Hippocampal formation (tissue), 2 donors: Measurements from ENCODE around the gene LPIN1.

Experiments
- DNase-seq, 2 donors: peaks; one replicate each; lab custom pipeline; 2025; lab: John Stamatoyannopoulos, UW

The LPIN1 gene

GRCh38 chr2:11764359-11764758, 17.9 kb downstream of the LPIN1 start:
- DNase-seq = no peak

- no peak for DNase-seq
Measured at GRCh38 chr2:11764920-11765319, 18.5 kb downstream of the LPIN1 start.

GRCh38 chr2:11765501-11765900, 19.1 kb downstream of the LPIN1 start:
- DNase-seq = no peak

GRCh38 chr2:11766016-11766415, 19.6 kb downstream of the LPIN1 start:
- DNase-seq = no peak

GRCh38 chr2:11767779-11768178, 21.3 kb downstream of the LPIN1 start:
- no peak for DNase-seq

DNA sequence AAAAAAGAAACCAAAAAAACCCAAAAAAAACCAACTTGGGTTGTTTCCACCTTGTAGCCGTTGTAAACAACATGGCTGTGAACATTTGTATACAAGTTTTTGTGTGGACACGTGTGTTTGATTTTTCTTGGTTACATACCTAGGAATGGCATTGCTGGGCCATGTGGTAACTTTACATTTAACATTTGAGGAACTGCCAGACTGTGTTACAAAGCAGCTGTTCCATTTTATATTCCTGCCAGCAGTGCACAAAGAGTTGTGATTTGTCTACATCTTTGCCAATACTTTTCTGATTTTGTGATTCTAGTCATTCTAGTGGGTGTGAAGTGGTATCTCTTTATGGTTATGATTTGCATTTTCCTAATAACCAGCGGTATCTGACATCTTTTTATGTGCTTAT, 22.5 kb downstream of the LPIN1 start:
- no peak for DNase-seq

GRCh38 chr2:11769516-11769915, 23.1 kb downstream of the LPIN1 start:
- DNase-seq = no peak

DNA sequence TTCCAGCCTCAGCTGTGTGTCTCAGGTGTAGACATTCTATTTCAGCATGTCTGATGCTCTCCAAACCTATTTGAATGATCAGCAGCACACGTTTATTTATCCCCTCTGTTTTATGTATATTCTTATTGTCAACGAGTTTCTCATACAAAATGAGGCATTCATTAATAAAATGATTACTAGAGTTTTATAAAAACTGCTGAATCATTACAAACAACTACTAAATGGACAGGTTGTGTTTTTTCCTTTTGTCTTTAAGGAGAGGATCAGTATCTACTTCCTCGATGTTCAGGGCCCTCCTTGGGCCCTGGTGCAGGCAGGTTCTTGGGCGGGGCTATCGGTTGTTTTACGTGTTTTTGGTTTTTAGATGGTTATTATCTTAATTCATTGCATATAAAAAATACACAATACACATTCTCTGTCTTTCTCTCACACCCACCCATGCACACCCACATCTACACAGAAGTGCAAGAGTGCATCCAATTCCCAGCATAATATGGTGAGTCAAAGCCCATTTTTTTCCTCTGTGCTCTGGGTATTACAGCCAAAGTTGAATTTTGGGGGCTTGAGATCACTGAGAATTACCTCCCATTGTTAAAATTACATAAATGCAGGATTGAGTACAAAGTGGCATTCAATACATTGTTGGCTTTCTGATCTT, 24.2 kb downstream of the LPIN1 start:
- DNase-seq = no peak

DNA sequence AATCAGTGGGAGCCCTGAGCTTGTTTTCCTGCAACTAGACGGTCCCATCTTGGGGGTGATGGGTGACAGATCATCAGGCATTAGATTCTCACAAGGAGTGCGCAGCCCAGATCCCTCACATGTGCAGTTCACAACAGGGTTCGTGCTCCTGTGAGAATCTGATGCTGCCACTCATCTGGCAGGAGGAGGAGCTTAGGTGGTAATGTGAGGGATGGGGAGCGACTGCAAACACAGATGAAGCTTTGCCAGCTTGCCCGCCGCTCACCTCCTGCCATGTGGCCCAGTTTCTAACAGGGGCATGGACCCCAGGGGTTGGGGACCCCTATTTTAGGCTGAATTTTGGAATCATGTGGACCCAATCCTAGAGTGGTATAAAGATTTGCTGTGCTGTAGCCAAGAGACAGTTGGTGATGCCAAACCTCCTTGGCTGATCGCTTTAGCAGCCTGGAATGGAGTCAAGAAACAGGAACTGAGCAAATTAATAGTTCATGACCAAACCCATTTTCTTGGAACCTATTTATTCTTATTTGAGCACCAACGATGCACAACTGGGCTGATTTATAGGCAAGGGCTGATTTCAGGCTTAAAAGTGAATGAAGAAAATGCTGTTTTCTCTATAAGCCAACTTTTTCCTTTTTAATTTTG, 25.7 kb downstream of the LPIN1 start:
- no peak for DNase-seq

DNA sequence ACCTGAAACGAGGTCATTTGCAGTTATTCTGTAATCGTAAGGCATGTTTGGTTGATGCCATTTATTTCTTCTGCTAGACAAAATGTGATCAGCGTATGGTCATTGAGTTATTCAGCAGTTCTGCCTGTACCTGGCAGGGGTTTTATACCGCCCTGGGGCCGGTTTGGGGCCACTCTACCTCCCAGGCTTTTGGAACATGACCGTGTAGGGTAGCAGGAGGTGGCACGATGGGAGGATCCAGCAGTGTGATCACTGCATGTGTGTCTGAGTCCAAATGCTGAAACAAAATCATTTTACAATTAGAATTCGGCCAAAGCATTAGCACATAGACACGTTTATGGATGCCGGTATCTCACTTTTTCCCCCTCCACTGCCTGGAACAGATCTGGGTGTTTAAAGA, 26.7 kb downstream of the LPIN1 start:
- no peak for DNase-seq

DNA sequence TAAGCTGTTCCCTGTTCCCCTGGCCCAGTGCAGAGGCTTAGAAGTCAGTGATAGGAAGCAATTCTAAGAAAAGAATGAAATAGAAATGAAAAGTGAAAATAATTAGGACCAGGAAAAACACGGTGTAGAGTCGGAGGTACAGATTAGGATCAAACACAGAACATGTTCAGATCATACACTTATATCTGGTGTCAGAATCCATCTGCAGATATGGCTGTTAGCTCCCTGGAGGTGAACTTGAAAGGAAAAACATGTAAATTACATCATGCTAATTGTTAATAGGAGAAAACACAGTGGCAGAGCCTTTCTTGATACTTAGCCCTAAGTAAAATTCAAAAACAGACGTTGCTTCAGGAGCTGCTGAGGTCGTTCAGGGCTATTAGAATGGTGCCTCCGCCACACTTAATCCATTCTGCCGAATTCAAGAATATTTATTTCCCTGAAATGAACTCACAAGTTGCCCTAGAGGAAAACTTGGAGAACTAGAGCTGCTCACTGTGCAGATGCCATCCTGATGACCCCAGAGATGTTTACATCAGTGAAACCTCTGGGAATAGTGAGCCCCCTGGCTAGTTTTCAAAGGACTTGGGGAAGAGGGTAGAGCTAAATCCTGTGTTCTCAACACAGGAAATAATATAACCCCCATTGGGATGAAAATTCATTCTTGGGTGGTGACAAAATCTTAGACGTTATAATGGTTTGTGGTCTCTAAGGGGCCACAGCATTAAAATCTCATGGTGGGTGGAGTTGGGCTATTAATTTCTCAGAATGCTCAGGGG, 27.5 kb downstream of the LPIN1 start:
- DNase-seq = no peak

- DNase-seq = no peak
Measured at GRCh38 chr2:11774600-11774999, 28.2 kb downstream of the LPIN1 start.

GRCh38 chr2:11775384-11775783, 29.0 kb downstream of the LPIN1 start:
- DNase-seq = no peak

DNA sequence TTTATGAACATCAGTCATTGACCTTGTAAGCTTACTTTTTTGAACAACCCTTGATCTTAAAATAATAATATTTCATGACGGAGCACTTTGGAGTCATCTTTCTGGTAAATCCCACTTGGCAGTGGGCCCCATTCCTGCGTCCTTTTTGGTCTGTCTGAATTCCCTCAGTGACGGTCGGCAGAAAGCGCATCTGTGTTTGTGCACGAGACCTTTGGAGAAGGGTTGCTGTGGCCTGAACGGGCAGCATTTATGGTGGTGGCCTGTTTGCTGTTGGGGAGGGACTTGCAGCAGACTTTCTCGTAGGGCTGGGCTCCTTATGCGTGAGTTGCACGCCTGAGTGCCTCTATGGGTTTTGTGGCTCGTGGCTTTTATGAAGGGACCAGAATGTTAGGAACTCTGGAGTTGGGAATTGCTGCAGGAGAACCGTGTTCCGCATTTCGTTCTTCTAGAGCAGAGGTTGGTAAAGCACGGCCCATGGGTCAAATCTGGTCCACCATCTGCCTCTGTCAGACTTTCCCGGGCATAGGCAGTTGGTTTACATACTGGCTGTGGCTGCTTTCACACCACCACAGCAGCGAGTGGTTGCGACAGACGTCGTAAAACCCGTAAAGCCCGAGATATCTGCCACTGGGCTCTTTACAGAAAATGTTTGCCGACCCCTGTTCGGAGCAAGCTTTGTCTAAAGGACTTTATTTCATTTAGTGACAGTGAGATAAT, 30.8 kb downstream of the LPIN1 start:
- DNase-seq = no peak

GRCh38 chr2:11777886-11778415, 31.5 kb downstream of the LPIN1 start:
- DNase-seq = no peak

DNA sequence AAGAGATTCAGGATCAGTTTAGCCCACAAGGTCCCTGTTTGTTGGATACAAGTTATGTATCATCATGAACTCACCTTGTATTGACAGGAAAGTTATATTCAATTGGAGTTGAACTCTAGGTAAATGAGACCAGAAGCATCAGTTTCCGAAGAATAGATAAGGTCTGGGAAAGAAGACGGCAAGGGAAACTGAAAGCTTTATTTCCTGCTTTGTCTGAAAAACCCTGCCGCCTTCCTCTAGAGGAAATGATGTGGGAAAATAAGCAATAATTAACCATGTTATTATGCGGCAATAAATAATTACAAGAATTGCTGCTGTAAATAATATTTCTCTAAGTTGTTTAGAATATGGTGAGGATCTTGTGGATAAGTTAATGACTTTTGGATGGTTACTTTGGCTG, 32.0 kb downstream of the LPIN1 start:
- no peak for DNase-seq

- peak; percentile 70 for DNase-seq
Measured at GRCh38 chr2:11778923-11779757, 32.7 kb downstream of the LPIN1 start.

GRCh38 chr2:11781602-11782001, 35.2 kb downstream of the LPIN1 start:
- DNase-seq = no peak

DNA sequence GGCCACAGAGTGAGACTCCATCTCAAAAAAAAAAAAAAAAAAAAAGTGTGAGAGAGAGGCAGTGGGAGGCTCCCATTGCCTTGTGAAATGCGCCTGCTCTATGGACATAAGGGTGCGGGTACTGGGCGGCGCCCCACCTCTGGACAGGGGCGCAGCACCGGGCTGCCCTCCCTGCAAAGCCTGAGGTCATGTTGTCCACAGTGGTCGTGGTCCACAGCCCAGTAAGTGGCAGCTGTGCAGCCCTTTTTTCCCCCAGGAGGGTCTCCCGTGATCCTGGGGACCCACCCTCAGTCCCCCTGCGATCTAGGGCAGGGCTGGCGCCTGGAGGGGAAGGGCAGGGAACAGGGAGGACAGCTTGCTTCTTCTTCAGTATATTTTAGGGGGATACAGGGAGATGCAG, 37.8 kb downstream of the LPIN1 start:
- DNase-seq = no peak

- peak; percentile 10 to 38 for DNase-seq
Measured at GRCh38 chr2:11784747-11785610, 38.5 kb downstream of the LPIN1 start.

GRCh38 chr2:11785611-11785940, 39.1 kb downstream of the LPIN1 start:
- no peak for DNase-seq
